SK-N-SH treated with all-trans-retinoic acid at 6 μM for 48 hours (cell line): ENCODE results near the gene SRP14.

Experiments
- ATAC-seq: fragments of 200-7000 bp; cut with Tn5 transposase; 3 replicates; pipeline ENCODE4 v1.9.1; 2020; ENCODE audit warnings: mild to moderate bottlenecking, moderate library complexity
- ARNTL ChIP-seq: fragments of 450-650 bp; formaldehyde crosslinking; IDR thresholded peaks from 2 replicates; pipeline ENCODE4 v1.5.0; 2020; ENCODE audit warnings: low read depth, mild to moderate bottlenecking, moderate library complexity, borderline replicate concordance
- BACH2 ChIP-seq: fragments of 250-450 bp; sonication (Bioruptor Pico); IDR thresholded peaks from 2 replicates; pipeline ENCODE4 v1.9.0; 2021; ENCODE audit warnings: mild to moderate bottlenecking, borderline replicate concordance
- CSDC2 ChIP-seq: fragments of 250-450 bp; sonication (Bioruptor Pico); IDR thresholded peaks from 2 replicates; pipeline ENCODE4 v1.5.0; 2020; ENCODE audit warnings: mild to moderate bottlenecking, moderate library complexity
- ESRRG ChIP-seq: fragments of 250-450 bp; sonication (Bioruptor Pico); IDR thresholded peaks from 2 replicates; pipeline ENCODE4 v1.6.1; 2021; ENCODE audit warnings: mild to moderate bottlenecking
- GLIS3 ChIP-seq: fragments of 250-450 bp; sonication (Bioruptor Pico); IDR thresholded peaks from 2 replicates; pipeline ENCODE4 v1.5.0; 2020; ENCODE audit warnings: mild to moderate bottlenecking, moderate library complexity
- ISL1 ChIP-seq: fragments of 250-450 bp; sonication (Bioruptor Pico); IDR thresholded peaks from 2 replicates; pipeline ENCODE4 v2.1.2; 2022; ENCODE audit warnings: mild to moderate bottlenecking, moderate library complexity
- OSR1 ChIP-seq: fragments of 250-450 bp; sonication (Bioruptor Pico); IDR thresholded peaks from 2 replicates; pipeline ENCODE4 v1.8.0; 2022; ENCODE audit warnings: moderate library complexity, mild to moderate bottlenecking, inconsistent platforms
- PPARA ChIP-seq: fragments of 250-450 bp; sonication (Bioruptor Pico); IDR thresholded peaks from 2 replicates; pipeline ENCODE4 v1.5.0; 2020; ENCODE audit warnings: mild to moderate bottlenecking, borderline replicate concordance
- RARB ChIP-seq: fragments of 250-450 bp; sonication (Bioruptor Pico); IDR thresholded peaks from 2 replicates; pipeline ENCODE4 v1.8.0; 2021; ENCODE audit warnings: mild to moderate bottlenecking, moderate library complexity
- SNAI2 ChIP-seq: fragments of 250-450 bp; sonication (Bioruptor Pico); IDR thresholded peaks from 2 replicates; pipeline ENCODE4 v1.5.0; 2020; ENCODE audit warnings: mild to moderate bottlenecking, moderate library complexity
- TCF4 ChIP-seq: fragments of 250-450 bp; sonication (Bioruptor Pico); IDR thresholded peaks from 2 replicates; pipeline ENCODE4 v1.8.0; 2021; ENCODE audit warnings: mild to moderate bottlenecking, moderate library complexity, borderline replicate concordance
- TOX ChIP-seq: fragments of 250-450 bp; sonication (Bioruptor Pico); IDR thresholded peaks from 2 replicates; pipeline ENCODE4 v1.8.0; 2021; ENCODE audit warnings: mild to moderate bottlenecking, moderate library complexity, borderline replicate concordance
- ZC3H10 ChIP-seq: fragments of 250-450 bp; sonication (Bioruptor Pico); IDR thresholded peaks from 2 replicates; pipeline ENCODE4 v1.5.1; 2021; ENCODE audit warnings: mild to moderate bottlenecking, moderate library complexity
- ZFP3 ChIP-seq: fragments of 250-450 bp; sonication (Bioruptor Pico); IDR thresholded peaks from 2 replicates; pipeline ENCODE4 v1.5.0; 2020; ENCODE audit warnings: mild to moderate bottlenecking, moderate library complexity
- ZFP30 ChIP-seq: fragments of 450-650 bp; formaldehyde crosslinking; IDR thresholded peaks from 2 replicates; pipeline ENCODE4 v1.5.0; 2022; ENCODE audit warnings: mild to moderate bottlenecking, moderate library complexity
- ZNF565 ChIP-seq: fragments of 450-650 bp; formaldehyde crosslinking; conservative IDR thresholded peaks from 2 replicates; pipeline ENCODE4 v1.5.0; 2020; ENCODE audit warnings: low read depth, mild to moderate bottlenecking, moderate library complexity
- ZNF70 ChIP-seq: fragments of 450-650 bp; formaldehyde crosslinking; IDR thresholded peaks from 2 replicates; pipeline ENCODE4 v1.5.0; 2020; ENCODE audit warnings: mild to moderate bottlenecking, moderate library complexity
- ZNF8 ChIP-seq: fragments of 450-650 bp; formaldehyde crosslinking; IDR thresholded peaks from 2 replicates; pipeline ENCODE4 v1.5.0; 2020; ENCODE audit warnings: mild to moderate bottlenecking, moderate library complexity
- TF ChIP-seq, protein P1 (sequence below): fragments of 250-450 bp; sonication (Bioruptor Pico); IDR thresholded peaks from 2 replicates; pipeline ENCODE4 v1.5.0; 2020; ENCODE audit warnings: mild to moderate bottlenecking, moderate library complexity
- TF ChIP-seq, protein P2 (sequence below): fragments of 250-450 bp; sonication (Bioruptor Pico); IDR thresholded peaks from 2 replicates; pipeline ENCODE4 v1.8.0; 2020; ENCODE audit warnings: mild to moderate bottlenecking, moderate library complexity, borderline replicate concordance
- TF ChIP-seq, protein P3 (sequence below): fragments of 250-450 bp; sonication (Bioruptor Pico); IDR thresholded peaks from 2 replicates; pipeline ENCODE4 v1.5.1; 2020; ENCODE audit warnings: low read depth, mild to moderate bottlenecking, moderate library complexity
- TF ChIP-seq, protein P4 (sequence below): fragments of 250-450 bp; sonication (Bioruptor Pico); IDR thresholded peaks from 2 replicates; pipeline ENCODE4 v1.8.0; 2021; ENCODE audit warnings: low read depth, mild to moderate bottlenecking, moderate library complexity, borderline replicate concordance
- TF ChIP-seq, protein P5 (sequence below): fragments of 250-450 bp; sonication (Bioruptor Pico); IDR thresholded peaks from 2 replicates; pipeline ENCODE4 v1.5.1; 2021; ENCODE audit warnings: mild to moderate bottlenecking, moderate library complexity

The SRP14 gene

DNA sequence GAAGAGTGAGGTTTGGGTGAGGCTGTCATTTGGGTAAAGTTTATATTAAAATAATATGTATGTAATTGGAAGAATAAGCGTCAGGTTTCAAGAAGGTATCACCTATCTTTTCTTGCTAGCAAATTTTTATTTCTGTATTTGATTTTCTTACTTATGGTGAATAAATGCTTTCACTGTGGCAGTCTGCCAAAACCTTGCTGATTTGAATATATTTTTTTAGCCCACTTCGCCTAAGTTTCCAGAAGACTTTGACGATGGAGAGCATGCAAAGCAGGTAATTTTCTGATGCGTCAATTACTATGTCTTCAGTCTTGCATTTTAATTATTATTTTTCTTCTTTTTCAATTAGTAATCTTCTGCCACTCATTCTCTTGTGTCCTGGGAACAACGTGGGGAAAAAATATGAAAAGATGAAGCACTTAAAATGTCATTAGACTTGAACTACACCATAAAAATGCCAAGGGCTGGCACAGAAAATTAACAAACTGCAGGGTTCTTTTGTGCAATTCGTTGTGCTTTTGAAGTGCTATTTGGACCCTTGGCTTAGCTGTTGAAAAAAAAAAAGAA, 40.4 kb downstream of the SRP14 start:
- no peak for ATAC-seq
- TF ChIP-seq, protein P1, sequence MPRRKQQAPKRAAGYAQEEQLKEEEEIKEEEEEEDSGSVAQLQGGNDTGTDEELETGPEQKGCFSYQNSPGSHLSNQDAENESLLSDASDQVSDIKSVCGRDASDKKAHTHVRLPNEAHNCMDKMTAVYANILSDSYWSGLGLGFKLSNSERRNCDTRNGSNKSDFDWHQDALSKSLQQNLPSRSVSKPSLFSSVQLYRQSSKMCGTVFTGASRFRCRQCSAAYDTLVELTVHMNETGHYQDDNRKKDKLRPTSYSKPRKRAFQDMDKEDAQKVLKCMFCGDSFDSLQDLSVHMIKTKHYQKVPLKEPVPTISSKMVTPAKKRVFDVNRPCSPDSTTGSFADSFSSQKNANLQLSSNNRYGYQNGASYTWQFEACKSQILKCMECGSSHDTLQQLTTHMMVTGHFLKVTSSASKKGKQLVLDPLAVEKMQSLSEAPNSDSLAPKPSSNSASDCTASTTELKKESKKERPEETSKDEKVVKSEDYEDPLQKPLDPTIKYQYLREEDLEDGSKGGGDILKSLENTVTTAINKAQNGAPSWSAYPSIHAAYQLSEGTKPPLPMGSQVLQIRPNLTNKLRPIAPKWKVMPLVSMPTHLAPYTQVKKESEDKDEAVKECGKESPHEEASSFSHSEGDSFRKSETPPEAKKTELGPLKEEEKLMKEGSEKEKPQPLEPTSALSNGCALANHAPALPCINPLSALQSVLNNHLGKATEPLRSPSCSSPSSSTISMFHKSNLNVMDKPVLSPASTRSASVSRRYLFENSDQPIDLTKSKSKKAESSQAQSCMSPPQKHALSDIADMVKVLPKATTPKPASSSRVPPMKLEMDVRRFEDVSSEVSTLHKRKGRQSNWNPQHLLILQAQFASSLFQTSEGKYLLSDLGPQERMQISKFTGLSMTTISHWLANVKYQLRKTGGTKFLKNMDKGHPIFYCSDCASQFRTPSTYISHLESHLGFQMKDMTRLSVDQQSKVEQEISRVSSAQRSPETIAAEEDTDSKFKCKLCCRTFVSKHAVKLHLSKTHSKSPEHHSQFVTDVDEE (CRISPR knock-in tag): no peak
- TF ChIP-seq RARB (CRISPR knock-in tag) (no peak), PPARA (CRISPR knock-in tag) (no peak), ZFP3 (CRISPR knock-in tag) (no peak), ZC3H10 (no peak), ESRRG (CRISPR knock-in tag) (no peak), BACH2 (no peak), TCF4 (CRISPR knock-in tag) (no peak), ZFP30 (CRISPR knock-in tag) (no peak), ZNF70 (CRISPR knock-in tag) (no peak), ISL1 (CRISPR knock-in tag) (no peak)
- TF ChIP-seq, protein P2, sequence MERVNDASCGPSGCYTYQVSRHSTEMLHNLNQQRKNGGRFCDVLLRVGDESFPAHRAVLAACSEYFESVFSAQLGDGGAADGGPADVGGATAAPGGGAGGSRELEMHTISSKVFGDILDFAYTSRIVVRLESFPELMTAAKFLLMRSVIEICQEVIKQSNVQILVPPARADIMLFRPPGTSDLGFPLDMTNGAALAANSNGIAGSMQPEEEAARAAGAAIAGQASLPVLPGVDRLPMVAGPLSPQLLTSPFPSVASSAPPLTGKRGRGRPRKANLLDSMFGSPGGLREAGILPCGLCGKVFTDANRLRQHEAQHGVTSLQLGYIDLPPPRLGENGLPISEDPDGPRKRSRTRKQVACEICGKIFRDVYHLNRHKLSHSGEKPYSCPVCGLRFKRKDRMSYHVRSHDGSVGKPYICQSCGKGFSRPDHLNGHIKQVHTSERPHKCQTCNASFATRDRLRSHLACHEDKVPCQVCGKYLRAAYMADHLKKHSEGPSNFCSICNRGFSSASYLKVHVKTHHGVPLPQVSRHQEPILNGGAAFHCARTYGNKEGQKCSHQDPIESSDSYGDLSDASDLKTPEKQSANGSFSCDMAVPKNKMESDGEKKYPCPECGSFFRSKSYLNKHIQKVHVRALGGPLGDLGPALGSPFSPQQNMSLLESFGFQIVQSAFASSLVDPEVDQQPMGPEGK (CRISPR knock-in tag): no peak
- TF ChIP-seq, protein P3, sequence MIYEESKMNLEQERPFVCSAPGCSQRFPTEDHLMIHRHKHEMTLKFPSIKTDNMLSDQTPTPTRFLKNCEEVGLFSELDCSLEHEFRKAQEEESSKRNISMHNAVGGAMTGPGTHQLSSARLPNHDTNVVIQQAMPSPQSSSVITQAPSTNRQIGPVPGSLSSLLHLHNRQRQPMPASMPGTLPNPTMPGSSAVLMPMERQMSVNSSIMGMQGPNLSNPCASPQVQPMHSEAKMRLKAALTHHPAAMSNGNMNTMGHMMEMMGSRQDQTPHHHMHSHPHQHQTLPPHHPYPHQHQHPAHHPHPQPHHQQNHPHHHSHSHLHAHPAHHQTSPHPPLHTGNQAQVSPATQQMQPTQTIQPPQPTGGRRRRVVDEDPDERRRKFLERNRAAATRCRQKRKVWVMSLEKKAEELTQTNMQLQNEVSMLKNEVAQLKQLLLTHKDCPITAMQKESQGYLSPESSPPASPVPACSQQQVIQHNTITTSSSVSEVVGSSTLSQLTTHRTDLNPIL: no peak
- TF ChIP-seq, protein P4, sequence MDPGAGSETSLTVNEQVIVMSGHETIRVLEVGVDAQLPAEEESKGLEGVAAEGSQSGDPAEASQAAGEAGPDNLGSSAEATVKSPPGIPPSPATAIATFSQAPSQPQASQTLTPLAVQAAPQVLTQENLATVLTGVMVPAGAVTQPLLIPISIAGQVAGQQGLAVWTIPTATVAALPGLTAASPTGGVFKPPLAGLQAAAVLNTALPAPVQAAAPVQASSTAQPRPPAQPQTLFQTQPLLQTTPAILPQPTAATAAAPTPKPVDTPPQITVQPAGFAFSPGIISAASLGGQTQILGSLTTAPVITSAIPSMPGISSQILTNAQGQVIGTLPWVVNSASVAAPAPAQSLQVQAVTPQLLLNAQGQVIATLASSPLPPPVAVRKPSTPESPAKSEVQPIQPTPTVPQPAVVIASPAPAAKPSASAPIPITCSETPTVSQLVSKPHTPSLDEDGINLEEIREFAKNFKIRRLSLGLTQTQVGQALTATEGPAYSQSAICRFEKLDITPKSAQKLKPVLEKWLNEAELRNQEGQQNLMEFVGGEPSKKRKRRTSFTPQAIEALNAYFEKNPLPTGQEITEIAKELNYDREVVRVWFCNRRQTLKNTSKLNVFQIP (CRISPR knock-in tag): no peak

DNA sequence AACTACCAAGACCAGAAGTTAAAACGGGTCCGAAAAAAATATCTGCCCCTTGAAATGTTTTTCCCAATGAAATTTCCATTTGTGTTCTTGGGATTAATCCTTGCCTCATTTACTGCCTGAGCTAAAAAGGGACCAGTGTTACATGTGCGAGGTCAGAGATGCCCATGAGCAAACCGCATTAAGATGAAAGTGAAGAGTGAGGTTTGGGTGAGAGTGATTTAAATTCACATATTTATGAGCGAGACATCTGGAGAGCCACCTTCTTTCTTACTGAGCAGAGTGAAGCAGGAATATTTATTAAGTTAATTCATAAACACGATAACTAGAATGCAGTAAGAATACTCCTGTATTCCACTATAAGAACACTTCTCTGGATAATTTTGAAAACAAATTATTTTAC, 41.3 kb downstream of the SRP14 start:
- no peak for ATAC-seq
- TF ChIP-seq ZC3H10 (no peak), TOX (no peak), SNAI2 (CRISPR knock-in tag) (no peak), OSR1 (no peak), CSDC2 (no peak), ZNF8 (CRISPR knock-in tag) (no peak), ESRRG (CRISPR knock-in tag) (no peak), ISL1 (CRISPR knock-in tag) (no peak), ARNTL (no peak), GLIS3 (CRISPR knock-in tag) (no peak), ZNF565 (CRISPR knock-in tag) (no peak), ZNF70 (CRISPR knock-in tag) (no peak), ZFP3 (CRISPR knock-in tag) (no peak)
- TF ChIP-seq, protein P5, sequence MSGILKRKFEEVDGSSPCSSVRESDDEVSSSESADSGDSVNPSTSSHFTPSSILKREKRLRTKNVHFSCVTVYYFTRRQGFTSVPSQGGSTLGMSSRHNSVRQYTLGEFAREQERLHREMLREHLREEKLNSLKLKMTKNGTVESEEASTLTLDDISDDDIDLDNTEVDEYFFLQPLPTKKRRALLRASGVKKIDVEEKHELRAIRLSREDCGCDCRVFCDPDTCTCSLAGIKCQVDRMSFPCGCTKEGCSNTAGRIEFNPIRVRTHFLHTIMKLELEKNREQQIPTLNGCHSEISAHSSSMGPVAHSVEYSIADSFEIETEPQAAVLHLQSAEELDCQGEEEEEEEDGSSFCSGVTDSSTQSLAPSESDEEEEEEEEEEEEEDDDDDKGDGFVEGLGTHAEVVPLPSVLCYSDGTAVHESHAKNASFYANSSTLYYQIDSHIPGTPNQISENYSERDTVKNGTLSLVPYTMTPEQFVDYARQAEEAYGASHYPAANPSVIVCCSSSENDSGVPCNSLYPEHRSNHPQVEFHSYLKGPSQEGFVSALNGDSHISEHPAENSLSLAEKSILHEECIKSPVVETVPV: no peak
- TF ChIP-seq, protein P4 (CRISPR knock-in tag): no peak
- TF ChIP-seq, protein P2 (CRISPR knock-in tag): no peak
- TF ChIP-seq, protein P1 (CRISPR knock-in tag): no peak
